Large intestine (tissue), 3 donors: Measurements from ENCODE around the gene SLC9A7. TPM values are rescaled to one million over a fixed set of nuclear protein-coding genes. Genes with fewer than 3 reads are reported as not detected.

Experiments used
- DNase-seq, 2 donors: peaks; one replicate each; pipeline versions ENCODE4 v3.0.0 to v3.0.0-alpha.2; 2013
- H3K27ac ChIP-seq: one replicate; pipeline ENCODE4 v1.5.1; 2013; ENCODE audit warnings: low read length
- H3K27me3 ChIP-seq: 2 replicates; pipeline ENCODE4 v1.6.1; 2013; ENCODE audit warnings: low read length; ENCODE audit not compliant: control insufficient read depth, insufficient read depth
- H3K36me3 ChIP-seq: 2 replicates; pipeline ENCODE4 v1.6.1; 2013; ENCODE audit warnings: low read length; ENCODE audit not compliant: control insufficient read depth, insufficient read depth
- H3K4me1 ChIP-seq: one replicate; pipeline ENCODE4 v1.6.1; 2013; ENCODE audit warnings: low read length; ENCODE audit not compliant: control insufficient read depth, insufficient read depth
- H3K4me3 ChIP-seq: one replicate; pipeline ENCODE4 v1.5.1; 2013; ENCODE audit warnings: low read length
- H3K9me3 ChIP-seq: one replicate; pipeline ENCODE4 v1.6.1; 2013; ENCODE audit warnings: mild to moderate bottlenecking, low read depth, low read length, moderate library complexity; ENCODE audit not compliant: control insufficient read depth
- WGBS: methylation state at CpG from one replicate; pipeline ENCODE4 v1.1.5; 2013; ENCODE audit warnings: low lambda C conversion rate; ENCODE audit not compliant: insufficient coverage; 5-methylcytosine and 5-hydroxymethylcytosine counted together
- polyA plus RNA-seq: library from polyadenylated mRNA; unstranded; fragments of 120-200 nt; gene quantifications from one replicate; pipeline ENCODE4 v1.2.1, GENCODE V29; 2013

Gene SLC9A7
- polyA plus RNA-seq, 1 donor = 4.3 TPM

DNA sequence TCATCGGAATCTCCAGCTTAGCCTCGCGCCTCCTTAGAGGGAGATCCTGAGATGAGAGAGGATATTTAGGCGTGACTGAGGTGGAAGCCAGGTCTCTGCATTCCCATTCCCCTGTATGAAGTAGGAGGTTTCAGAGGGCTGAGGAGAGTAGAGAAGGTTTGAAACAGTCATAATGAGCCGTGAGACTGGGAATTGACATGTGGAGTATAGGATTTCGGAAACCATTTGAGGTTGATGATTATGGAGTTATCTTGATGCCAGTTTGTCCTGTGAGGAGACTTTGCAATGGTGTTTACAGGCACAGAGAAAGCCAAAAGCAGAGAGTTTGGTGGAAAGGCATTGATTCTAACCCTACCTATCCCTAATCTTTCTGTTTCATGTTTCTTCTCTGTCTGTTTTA is 183.3 kb downstream of the SLC9A7 start:
- Histone ChIP-seq H3K9me3 (no peaks in the 10 kb centered on the region), H3K4me3 (no peak overlapping the region), H3K4me1 (peaks cover 4% of the 10 kb centered on the region), H3K27me3 (peaks cover 28% of the 10 kb centered on the region), H3K27ac (no peak overlapping the region), H3K36me3 (no peaks in the 10 kb centered on the region)
- WGBS = no CpG with 5 or more reads among the region's 6 CpGs
- DNase-seq = no peak

DNA sequence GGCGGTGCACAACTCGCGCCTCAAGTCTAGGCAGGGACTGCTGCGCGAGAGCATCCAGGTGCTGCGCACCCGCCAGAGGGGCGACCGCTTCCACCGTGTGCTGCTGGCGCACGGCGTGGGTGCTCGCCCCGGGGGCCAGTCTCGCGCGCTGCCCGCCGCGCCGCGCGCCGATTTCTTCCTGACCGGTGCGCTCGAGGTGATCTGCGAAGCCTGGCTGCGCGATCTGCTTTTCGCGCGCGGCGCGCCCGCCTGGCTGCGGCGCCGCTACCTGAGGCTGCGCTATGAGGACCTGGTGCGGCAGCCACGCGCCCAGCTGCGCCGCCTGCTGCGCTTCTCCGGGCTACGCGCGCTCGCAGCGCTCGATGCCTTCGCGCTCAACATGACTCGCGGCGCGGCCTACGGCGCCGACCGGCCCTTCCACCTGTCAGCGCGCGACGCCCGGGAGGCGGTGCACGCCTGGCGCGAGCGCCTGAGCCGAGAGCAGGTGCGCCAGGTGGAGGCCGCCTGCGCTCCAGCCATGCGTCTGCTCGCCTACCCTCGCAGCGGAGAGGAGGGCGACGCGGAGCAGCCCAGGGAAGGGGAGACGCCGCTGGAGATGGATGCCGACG is 184.0 kb downstream of the SLC9A7 start:
- no CpG with 5 or more reads among the region's 90 CpGs for WGBS
- Histone ChIP-seq H3K4me3 (no peak overlapping the region), H3K36me3 (no peaks in the 10 kb centered on the region), H3K27me3 (peaks cover 28% of the 10 kb centered on the region), H3K4me1 (peaks cover 4% of the 10 kb centered on the region), H3K9me3 (no peaks in the 10 kb centered on the region), H3K27ac (no peak overlapping the region)
- DNase-seq = peak in 1 of 2 donors; percentile 47

DNA sequence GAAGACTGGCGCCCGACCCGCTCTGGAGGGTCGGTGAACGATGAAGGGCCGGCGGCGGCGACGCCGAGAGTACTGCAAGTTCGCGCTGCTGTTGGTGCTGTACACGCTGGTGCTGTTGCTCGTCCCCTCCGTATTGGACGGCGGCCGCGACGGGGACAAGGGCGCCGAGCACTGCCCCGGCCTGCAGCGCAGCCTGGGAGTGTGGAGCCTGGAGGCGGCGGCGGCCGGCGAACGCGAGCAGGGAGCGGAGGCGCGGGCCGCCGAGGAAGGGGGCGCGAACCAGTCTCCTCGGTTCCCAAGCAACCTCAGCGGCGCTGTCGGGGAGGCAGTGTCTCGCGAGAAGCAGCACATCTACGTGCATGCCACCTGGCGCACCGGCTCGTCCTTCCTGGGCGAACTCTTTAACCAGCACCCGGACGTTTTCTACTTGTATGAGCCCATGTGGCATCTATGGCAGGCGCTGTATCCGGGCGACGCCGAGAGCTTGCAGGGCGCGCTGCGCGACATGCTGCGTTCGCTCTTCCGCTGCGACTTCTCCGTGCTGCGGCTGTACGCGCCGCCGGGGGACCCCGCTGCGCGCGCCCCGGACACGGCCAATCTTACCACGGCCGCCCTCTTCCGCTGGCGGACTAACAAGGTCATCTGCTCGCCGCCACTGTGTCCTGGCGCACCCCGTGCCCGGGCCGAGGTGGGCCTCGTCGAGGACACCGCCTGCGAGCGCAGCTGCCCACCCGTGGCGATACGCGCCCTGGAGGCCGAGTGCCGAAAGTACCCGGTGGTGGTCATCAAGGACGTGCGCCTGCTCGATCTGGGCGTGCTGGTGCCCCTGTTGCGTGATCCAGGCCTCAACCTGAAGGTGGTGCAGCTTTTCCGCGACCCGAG is 184.8 kb downstream of the SLC9A7 start:
- Histone ChIP-seq H3K4me3 (peak overlapping the region; percentile 39), H3K27me3 (peaks cover 28% of the 10 kb centered on the region), H3K9me3 (no peaks in the 10 kb centered on the region), H3K36me3 (no peaks in the 10 kb centered on the region), H3K4me1 (peaks cover 4% of the 10 kb centered on the region), H3K27ac (no peak overlapping the region)
- DNase-seq = peak in 1 of 2 donors; percentile 55
- no CpG with 5 or more reads among the region's 107 CpGs for WGBS

DNA sequence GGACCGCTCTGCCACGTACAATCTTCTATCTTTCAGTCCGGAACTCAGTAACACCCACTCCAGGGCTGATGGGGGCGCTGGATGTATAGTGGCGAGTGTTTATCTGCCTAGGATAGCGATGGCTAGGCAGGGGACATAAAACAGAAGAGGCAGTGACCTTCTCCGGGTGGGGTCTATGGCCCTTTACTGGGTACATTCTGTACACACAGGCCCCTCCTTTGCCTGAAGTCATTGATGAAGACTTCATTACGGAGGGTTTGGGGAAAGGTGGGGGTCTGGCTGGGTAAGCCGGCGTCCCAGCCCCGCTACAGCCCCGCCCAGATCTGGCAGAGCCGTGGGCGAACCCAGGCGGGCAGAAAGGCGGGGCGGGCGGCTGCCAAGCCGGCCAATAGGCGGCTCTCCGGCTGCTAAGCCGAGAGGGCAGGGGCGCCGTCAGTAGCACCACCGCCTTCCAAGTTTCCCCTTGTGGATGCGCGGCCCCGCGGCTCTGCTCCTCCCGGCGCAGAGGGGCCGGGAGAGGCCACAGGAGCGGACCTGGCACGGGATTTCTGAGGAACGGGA is 185.5 kb downstream of the SLC9A7 start, which contains the start of gene CHST7:
CHST7 (plus strand) TSS at position 435 of the 561 bp plus-strand sequence. CDS start 167 bp downstream, outside the sequence.
- H3K4me1 ChIP-seq = peaks cover 4% of the 10 kb centered on the region
- H3K27me3 ChIP-seq = peaks cover 28% of the 10 kb centered on the region
- H3K9me3 ChIP-seq = no peaks in the 10 kb centered on the region
- peak within 1 kb of the TSS; percentile 39 for H3K4me3 ChIP-seq
- no peak within 1 kb of the TSS for H3K27ac ChIP-seq
- H3K36me3 ChIP-seq = no peaks in the 10 kb centered on the region
- DNase-seq = peak in 1 of 2 donors; percentile 35
- no CpG with 5 or more reads among the region's 35 CpGs for WGBS

DNA sequence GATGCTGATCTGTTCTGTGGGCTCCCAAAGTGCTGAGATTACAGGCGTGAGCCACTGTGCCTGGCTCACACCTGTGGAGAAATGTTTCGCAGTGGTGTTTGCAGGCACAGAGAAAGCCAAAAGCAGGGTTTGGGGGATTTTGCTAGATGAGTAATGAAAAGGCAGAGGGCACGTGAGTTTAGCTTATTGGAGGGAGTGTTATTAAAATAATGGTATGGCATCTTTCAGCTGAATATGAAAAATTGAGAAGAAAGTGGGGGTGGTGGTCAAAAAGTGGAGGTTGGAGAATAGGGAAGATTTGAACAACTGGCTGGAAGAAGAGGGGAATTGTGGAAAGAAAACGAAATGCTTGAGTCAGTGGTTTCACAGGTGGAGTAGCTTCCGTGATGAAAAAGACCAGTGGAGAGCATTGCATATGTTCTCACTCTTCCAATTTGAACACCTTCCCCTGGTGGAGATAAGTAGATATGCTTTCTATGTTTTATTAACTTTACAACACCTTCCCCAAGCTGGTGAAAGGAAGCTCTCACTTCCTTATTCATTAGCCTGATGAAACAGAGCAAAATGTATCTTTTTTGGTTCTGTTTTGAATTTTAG is 186.5 kb downstream of the SLC9A7 start:
- WGBS = no CpG with 5 or more reads among the region's 5 CpGs
- Histone ChIP-seq H3K4me1 (peaks cover 4% of the 10 kb centered on the region), H3K36me3 (no peaks in the 10 kb centered on the region), H3K27me3 (peaks cover 28% of the 10 kb centered on the region), H3K4me3 (no peak overlapping the region), H3K27ac (no peak overlapping the region), H3K9me3 (no peaks in the 10 kb centered on the region)
- DNase-seq = no peak

DNA sequence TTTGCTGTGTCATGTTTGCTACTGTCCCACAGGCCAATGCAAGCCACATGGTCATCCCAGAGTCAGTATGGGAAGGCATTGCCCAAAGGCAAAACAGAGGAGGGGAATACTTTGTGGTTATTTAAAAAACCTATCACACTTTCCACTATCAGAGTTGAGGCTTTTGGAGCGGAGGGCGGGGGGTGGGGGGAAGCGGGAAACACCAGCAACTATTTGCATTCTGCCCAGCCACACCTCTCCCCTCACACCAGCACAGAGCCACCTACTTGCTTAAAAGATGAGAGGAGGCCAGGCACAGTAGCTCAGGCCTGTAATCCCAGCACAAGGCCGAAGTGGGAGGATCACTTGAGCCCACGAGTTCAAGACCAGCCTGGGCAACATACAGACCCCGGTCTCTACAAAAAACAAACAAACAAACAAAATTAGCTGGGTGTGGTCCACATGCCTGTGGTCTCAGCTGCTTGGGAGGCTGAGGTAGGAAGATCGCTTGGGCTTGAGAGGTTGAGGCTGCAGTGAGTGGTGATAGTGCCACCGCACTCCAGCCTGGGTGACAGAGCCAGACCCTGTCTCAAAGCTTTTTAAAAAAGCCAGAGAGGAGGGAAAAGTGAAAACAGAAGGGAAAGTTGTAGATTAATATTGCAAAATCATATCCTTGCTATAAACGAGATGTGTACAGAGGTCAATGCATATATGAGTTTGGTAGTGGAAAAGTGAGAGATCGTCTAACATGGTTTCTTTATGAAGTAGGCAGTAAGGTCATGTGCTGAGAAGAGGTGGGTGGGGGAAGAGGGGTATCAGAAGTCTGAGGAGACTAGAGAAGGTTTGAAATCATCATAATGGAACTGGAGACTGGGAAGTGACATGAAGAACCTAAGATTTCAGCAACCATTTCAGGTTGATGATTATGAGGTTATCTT is 187.2 kb downstream of the SLC9A7 start:
- peaks cover 25% of the 10 kb centered on the region for H3K27me3 ChIP-seq
- no peaks in the 10 kb centered on the region for H3K9me3 ChIP-seq
- no peaks in the 10 kb centered on the region for H3K36me3 ChIP-seq
- H3K4me1 ChIP-seq = peaks cover 4% of the 10 kb centered on the region
- no peak overlapping the region for H3K4me3 ChIP-seq
- WGBS = no CpG with 5 or more reads among the region's 10 CpGs
- no peak overlapping the region for H3K27ac ChIP-seq
- DNase-seq = no peak

DNA sequence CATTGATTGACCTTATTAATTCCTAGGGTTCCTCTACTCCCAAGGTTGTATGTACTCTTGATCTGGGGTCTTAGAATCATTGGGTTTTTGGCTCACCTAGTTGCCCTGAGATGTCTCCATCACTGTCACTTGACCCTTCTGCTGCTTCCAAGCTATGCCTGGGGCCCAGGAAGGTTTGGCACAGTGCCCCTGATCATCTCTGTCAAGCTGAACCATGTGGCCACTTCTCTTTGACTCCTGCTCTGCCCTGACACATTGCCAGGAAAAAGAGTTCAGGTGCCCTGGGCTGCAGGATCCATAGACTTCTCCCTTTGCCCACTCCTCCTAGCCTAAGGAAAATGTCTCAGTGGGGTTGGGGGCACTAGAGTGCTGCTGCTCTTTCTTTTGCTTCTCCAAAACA is 189.3 kb downstream of the SLC9A7 start:
- peaks cover 13% of the 10 kb centered on the region for H3K27me3 ChIP-seq
- H3K36me3 ChIP-seq = no peaks in the 10 kb centered on the region
- no peak overlapping the region for H3K27ac ChIP-seq
- DNase-seq = no peak
- H3K4me3 ChIP-seq = no peak overlapping the region
- no peaks in the 10 kb centered on the region for H3K9me3 ChIP-seq
- no peaks in the 10 kb centered on the region for H3K4me1 ChIP-seq

DNA sequence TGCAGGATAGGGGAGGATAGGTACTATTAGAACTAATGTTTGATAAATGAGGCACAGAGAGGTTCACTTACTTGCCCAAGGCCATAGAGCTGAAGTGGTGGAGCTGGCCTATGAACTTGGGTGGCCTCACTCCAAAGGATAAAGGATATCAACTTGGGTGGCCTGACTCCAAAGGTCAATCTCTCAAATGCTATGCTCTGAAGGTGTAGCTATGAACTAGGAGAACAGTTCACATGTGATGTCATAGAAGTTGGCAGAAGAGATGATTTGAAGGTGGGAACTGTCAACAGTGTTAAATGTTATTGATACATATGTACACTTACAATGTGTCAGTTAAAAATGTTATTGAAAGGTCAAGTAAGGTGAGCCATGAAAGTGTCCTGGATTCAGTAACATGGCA is 191.5 kb downstream of the SLC9A7 start:
- Histone ChIP-seq H3K4me1 (no peaks in the 10 kb centered on the region), H3K27me3 (peaks cover 3% of the 10 kb centered on the region), H3K4me3 (no peak overlapping the region), H3K27ac (no peak overlapping the region), H3K9me3 (no peaks in the 10 kb centered on the region), H3K36me3 (no peaks in the 10 kb centered on the region)
- peak in 1 of 2 donors; percentile 41 for DNase-seq

DNA sequence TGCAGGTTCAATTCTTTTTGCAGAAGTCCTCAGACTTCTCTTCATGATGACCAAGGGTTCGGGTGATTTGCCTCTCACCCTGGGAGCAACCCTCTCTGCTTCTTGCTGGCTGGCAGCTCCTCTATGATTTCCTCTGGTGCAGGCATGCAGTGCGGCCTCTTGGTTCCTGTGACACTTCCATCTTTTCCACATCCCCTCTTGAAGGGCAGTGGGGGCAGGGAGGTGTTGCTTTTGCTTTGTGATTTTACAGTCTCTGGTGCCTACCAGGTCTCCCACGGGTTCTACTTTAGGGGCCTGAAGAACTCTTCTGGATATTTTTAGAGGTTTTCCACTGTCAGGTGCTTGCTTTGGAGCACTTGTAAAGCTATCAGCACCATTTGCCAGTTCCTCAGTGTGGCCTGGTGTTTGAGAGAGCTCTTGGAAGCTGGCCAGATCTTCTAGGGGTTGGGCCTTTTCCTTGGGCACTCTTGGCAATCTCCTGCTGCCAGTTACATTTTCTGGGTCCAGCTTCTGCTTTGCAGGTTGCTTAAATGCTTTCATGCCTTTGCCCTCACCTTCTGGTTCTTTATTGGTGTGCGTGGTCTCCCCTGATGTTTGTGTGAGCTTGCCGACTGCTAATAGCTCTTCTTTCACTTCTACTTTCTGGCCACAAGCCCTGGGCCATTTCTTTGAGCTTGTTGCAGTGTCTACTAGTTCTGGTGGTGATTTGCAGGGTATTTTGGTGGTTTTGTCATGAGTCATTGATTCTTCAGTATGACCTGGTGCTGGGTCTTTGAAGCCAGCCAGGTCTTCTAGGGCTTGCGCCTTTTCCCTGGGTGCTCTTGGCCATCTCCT is 196.9 kb downstream of the SLC9A7 start:
- no peaks in the 10 kb centered on the region for H3K9me3 ChIP-seq
- no peak for DNase-seq
- no peak overlapping the region for H3K4me3 ChIP-seq
- no peaks in the 10 kb centered on the region for H3K27me3 ChIP-seq
- H3K36me3 ChIP-seq = no peaks in the 10 kb centered on the region
- WGBS = no CpG with 5 or more reads among the region's 6 CpGs
- H3K27ac ChIP-seq = no peak overlapping the region
- H3K4me1 ChIP-seq = no peaks in the 10 kb centered on the region
